Fibroblast of lung (primary cell): ENCODE results near the gene MYH9. TPM values are rescaled to one million over a fixed set of nuclear protein-coding genes. Genes with fewer than 3 reads are reported as not detected.
A peak's percentile ranks its signal among the peaks of the same experiment; 100 is the strongest.

ENCODE experiments used
- DNase-seq, 2 donors: peaks; one replicate each; pipeline versions ENCODE4 v3.0.0 to v3.0.0-alpha.2; 2010; ENCODE audit warnings: low read depth in 2 of 2
- H2AFZ ChIP-seq: 2 replicates; pipeline ENCODE4 v1.5.1; 2012; ENCODE audit warnings: low read length, control low read depth, inconsistent platforms
- H3K27ac ChIP-seq: 2 replicates; pipeline ENCODE4 v1.5.1; 2011; ENCODE audit warnings: low read length, control low read depth; ENCODE audit not compliant: insufficient read depth
- H3K27me3 ChIP-seq: 2 replicates; pipeline ENCODE4 v1.5.1; 2011; ENCODE audit warnings: mild to moderate bottlenecking, low read length; ENCODE audit not compliant: control insufficient read depth, insufficient read depth
- H3K36me3 ChIP-seq: 2 replicates; pipeline ENCODE4 v1.5.1; 2011; ENCODE audit warnings: low read length; ENCODE audit not compliant: control insufficient read depth, insufficient read depth
- H3K4me1 ChIP-seq: 2 replicates; pipeline ENCODE4 v1.5.1; 2011; ENCODE audit warnings: low read length; ENCODE audit not compliant: control insufficient read depth, insufficient read depth; ENCODE audit errors: extremely low read depth
- H3K4me2 ChIP-seq: 2 replicates; pipeline ENCODE4 v1.5.1; 2011; ENCODE audit warnings: low read length, control low read depth; ENCODE audit not compliant: insufficient read depth; ENCODE audit errors: extremely low read depth
- H3K4me3 ChIP-seq, 4 experiments: fragments of 200-600 bp in 1 of 4; sonication (generic) in 1 of 4; replicated peaks in 1 of 4; 2 replicates each; pipeline ENCODE4 v1.5.1; 2011 to 2016; ENCODE audit warnings: low read length in 4 of 4, low read depth in 3 of 4, mild to moderate bottlenecking in 3 of 4, control low read depth in 2 of 4, inconsistent platforms in 1 of 4, mixed read lengths in 1 of 4; ENCODE audit not compliant: insufficient read depth in 1 of 4; ENCODE audit errors: control extremely low read depth in 1 of 4
- H3K79me2 ChIP-seq: 2 replicates; pipeline ENCODE4 v1.5.1; 2012; ENCODE audit warnings: mild to moderate bottlenecking, low read length, inconsistent platforms; ENCODE audit not compliant: control insufficient read depth, insufficient read depth
- H3K9ac ChIP-seq: 2 replicates; pipeline ENCODE4 v1.5.1; 2011; ENCODE audit warnings: mild to moderate bottlenecking, low read length, control low read depth; ENCODE audit not compliant: insufficient read depth
- H3K9me3 ChIP-seq: 2 replicates; pipeline ENCODE4 v1.5.1; 2012; ENCODE audit warnings: low read depth, low read length; ENCODE audit not compliant: control insufficient read depth, insufficient read depth
- H4K20me1 ChIP-seq: 2 replicates; pipeline ENCODE4 v1.5.1; 2011; ENCODE audit warnings: low read length; ENCODE audit not compliant: control insufficient read depth, insufficient read depth; ENCODE audit errors: extremely low read depth
- CTCF ChIP-seq, 2 donors: IDR thresholded peaks in 1 of 2; conservative IDR thresholded peaks in 1 of 2; 1 replicate in 1 of 2; 2 replicates in 1 of 2; pipeline ENCODE4 v1.5.1; 2011 to 2012; ENCODE audit warnings: low read length in 2 of 2, control low read depth in 1 of 2, inconsistent platforms in 1 of 2, low read depth in 1 of 2, mild to moderate bottlenecking in 1 of 2
- EZH2 ChIP-seq: IDR thresholded peaks from 2 replicates; pipeline ENCODE4 v1.5.1; 2012; ENCODE audit warnings: low read length, control low read depth, mild to moderate bottlenecking; ENCODE audit errors: missing control alignments
- polyA plus RNA-seq, 2 donors: library from polyadenylated mRNA; depleted of rRNA in 1 of 2; stranded (reverse) in 1 of 2; unstranded in 1 of 2; fragments of >200 nt; gene quantifications; 2 replicates each; pipeline ENCODE4 v1.2.1, GENCODE V29; 2011 to 2012; ENCODE audit warnings: missing spikeins in 1 of 2
- total RNA-seq: library from RNA; depleted of rRNA; stranded (reverse); fragments of >200 nt; gene quantifications from 2 replicates; pipeline ENCODE4 v1.2.1, GENCODE V29; 2014

Gene MYH9
- total and polyA plus RNA-seq, 2 donors (not counting 1 experiment from before 2014, with no cell fraction given) = 677 to 796 TPM

DNA sequence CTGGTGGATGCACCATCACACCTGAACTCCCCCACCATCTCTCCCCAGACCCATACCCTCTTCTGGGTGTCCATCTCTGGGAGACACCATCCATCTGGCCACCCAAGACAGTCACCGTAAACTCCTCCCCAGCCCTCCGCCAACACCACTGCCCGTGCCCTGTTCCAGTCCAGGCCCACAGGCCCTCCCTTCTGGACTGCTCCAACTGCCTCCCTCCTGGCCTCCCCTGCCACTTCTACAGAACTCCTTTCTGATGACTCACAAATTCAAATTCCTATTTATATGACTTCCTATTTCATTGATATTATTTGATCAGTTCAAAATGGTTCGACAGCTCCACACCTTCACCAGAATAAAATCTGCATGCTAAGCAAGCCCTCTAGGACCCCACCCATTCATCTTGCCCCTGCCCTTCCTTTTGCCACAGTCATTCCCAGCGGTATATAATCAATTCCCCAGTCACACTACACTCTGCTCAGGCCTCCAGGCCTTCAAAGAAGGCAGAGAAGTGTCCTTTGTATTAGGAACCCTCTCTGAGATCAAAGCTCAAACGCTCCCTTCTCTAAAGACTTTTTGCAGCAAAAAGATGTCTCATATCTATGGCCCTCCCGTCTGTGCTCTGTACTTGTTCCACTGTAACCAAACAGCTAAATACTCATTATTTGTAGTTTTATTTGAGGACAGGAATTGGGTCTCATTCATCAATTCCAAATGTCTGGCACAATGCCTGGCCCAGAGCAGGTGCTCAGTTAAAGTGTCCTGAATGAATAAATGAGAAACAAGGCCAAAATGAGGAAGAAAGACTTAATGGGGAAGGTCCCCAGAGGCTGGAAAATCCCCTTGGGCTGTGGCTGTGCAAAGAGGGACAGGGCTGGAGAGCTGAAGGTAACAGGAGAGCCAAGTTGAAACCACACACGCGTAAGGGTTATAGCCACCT, 29.0 kb downstream of the MYH9 start:
- peaks cover 2% of the 10 kb centered on the region for H4K20me1 ChIP-seq
- peak overlapping the region; percentile 36 for H3K4me2 ChIP-seq
- H3K27me3 ChIP-seq = no peaks in the 10 kb centered on the region
- H3K36me3 ChIP-seq = peaks cover 4% of the 10 kb centered on the region
- no peak overlapping the region for H2AFZ ChIP-seq
- H3K4me3 ChIP-seq = no peak overlapping the region
- TF ChIP-seq EZH2 (no peak), CTCF (conservative IDR thresholded peaks at IDR 0.05 in 1 of 2, IDR thresholded peaks at IDR 0.05 in 1 of 2; ENCODE audit: low read depth in 1 of 2, low read length in 2 of 2) (no peak)
- H3K4me1 ChIP-seq = peaks cover 74% of the 10 kb centered on the region
- H3K79me2 ChIP-seq = peaks cover 96% of the 10 kb centered on the region
- no peaks in the 10 kb centered on the region for H3K9me3 ChIP-seq
- H3K27ac ChIP-seq = peak overlapping the region; percentile 57
- DNase-seq = peak; percentile 59 to 69
- H3K9ac ChIP-seq = no peak overlapping the region

DNA sequence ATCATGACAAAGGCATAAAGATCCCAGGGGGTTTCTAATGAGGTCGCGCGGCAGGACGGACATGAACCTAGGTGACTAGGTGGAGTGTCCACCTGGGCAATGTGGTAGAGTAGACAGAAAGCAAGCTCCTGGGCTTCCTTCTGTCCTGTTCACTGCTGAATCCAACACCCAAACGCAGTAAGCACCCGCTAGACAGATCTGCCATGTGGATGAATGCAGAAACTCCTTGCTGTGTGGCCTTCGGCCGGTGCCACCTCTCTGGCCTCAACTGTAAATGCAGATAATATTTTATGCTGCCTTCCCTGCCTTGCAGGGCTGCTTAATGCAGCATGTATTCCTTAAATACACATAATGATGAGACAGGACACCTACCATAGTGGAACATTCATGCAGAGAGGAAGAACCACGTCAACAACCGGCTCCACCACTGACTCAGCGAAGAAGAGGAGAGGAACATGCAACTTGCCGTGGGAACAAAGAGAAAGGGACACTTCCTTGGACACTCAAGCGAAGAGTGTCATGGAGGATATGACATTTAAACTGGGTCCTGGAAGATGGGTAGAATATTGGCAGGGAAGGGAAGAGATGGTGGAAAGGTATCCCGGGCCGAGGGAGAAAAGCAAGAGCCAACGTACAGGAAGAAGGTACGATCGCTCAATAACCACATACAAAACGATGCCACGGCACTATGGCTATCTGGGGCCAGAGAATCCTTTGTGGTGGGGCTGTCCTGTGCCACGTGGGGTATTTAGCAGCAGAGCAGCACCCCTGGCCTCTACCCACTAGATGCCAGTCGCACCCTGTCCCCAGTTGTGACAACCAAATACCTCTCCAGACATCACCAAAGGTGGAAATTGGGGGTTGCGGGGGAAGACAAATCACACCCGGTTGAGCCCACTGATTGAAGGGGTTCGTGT, 30.8 kb downstream of the MYH9 start:
- Histone ChIP-seq H4K20me1 (peaks cover 3% of the 10 kb centered on the region), H3K27ac (peak overlapping the region; percentile 57)
- TF ChIP-seq CTCF (conservative IDR thresholded peaks at IDR 0.05 in 1 of 2, IDR thresholded peaks at IDR 0.05 in 1 of 2; ENCODE audit: low read depth in 1 of 2, low read length in 2 of 2) (no peak), EZH2 (no peak)

GRCh38 chr22:36355894-36356293, 31.9 kb downstream of the MYH9 start:
- Histone ChIP-seq H3K4me1 (peaks cover 64% of the 10 kb centered on the region), H3K4me2 (peak overlapping the region; percentile 90), H4K20me1 (peaks cover 3% of the 10 kb centered on the region), H2AFZ (no peak overlapping the region), H3K27me3 (no peaks in the 10 kb centered on the region), H3K79me2 (peaks cover 96% of the 10 kb centered on the region), H3K4me3 (peak overlapping the region in 2 of 4 experiments; percentile 29 to 31), H3K9ac (no peak overlapping the region), H3K36me3 (peaks cover 4% of the 10 kb centered on the region), H3K27ac (peak overlapping the region; percentile 93), H3K9me3 (no peaks in the 10 kb centered on the region)
- DNase-seq = no peak
- no peak for TF ChIP-seq EZH2
- TF ChIP-seq CTCF (conservative IDR thresholded peaks at IDR 0.05 in 1 of 2, IDR thresholded peaks at IDR 0.05 in 1 of 2; ENCODE audit: low read depth in 1 of 2, low read length in 2 of 2) = no peak

More for the DNA sequence above, 30.8 kb downstream of the MYH9 start:
- Histone ChIP-seq H3K9me3 (no peaks in the 10 kb centered on the region), H3K4me1 (peaks cover 64% of the 10 kb centered on the region), H3K4me2 (peak overlapping the region; percentile 52), H3K27me3 (no peaks in the 10 kb centered on the region), H3K9ac (peak overlapping the region; percentile 32), H2AFZ (no peak overlapping the region), H3K36me3 (peaks cover 4% of the 10 kb centered on the region), H3K79me2 (peaks cover 96% of the 10 kb centered on the region), H3K4me3 (no peak overlapping the region)
- DNase-seq = peak in 1 of 2 donors; percentile 60
